ENCODE measurements around the gene HNRNPA3. TPM values are rescaled to one million over a fixed set of nuclear protein-coding genes. Genes with fewer than 3 reads are reported as not detected.
"Not testable (repeated sequence)": the region's sequence is repeated elsewhere in the genome, so short reads cannot be mapped to it uniquely, and the experiment has no call there.

HNRNPA3 gene
- total RNA-seq, 1 donor, result 38.0 TPM

DNA sequence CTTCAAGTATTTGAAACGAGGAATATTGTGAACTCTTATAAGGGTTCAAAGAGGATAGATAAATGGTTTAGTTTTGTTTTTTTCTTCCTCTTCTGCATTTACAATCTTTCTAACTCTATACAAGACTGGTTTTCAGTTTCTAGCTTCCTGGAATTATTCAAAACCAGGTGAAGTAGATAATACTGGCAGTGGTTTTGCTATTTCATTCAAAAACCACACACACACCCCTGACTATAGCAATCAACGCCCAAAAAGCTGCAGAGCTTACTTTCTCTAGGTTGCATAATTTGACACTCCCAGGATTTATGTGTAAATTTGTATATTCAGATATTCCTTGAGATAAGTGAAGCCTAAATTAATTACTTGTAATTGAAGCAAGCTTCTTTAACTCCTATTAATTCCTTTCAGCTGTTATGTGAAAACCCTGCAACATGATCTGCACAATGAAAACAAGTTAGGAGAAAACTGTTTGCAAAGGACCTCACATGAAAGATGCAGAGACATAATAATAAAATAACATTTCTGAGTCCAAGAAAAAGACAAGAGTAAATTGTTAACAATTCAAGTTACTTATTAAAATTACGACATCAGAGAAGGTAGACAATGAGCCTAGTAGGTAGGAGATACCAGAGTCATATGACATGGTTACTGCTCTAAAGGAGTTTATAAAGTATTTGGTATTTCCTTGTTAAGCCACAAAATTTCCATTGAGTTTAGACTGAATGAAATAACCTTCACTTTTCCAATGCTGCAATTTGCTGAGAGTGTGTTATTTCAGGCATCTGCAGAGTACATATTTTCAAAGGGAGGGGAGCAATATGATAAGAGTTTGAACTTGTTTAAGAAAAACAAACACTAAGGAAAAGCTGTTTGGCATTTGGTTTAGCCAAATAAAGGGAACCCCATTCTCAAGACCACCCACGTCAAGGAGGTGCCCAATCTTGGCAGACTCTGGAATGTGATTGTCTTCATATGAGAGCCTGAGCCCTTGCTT is 53.5 kb downstream of the HNRNPA3 start:
- DNase-seq (ENCODE audit: low read depth), result peak; percentile 60
- TF ChIP-seq, protein P1, sequence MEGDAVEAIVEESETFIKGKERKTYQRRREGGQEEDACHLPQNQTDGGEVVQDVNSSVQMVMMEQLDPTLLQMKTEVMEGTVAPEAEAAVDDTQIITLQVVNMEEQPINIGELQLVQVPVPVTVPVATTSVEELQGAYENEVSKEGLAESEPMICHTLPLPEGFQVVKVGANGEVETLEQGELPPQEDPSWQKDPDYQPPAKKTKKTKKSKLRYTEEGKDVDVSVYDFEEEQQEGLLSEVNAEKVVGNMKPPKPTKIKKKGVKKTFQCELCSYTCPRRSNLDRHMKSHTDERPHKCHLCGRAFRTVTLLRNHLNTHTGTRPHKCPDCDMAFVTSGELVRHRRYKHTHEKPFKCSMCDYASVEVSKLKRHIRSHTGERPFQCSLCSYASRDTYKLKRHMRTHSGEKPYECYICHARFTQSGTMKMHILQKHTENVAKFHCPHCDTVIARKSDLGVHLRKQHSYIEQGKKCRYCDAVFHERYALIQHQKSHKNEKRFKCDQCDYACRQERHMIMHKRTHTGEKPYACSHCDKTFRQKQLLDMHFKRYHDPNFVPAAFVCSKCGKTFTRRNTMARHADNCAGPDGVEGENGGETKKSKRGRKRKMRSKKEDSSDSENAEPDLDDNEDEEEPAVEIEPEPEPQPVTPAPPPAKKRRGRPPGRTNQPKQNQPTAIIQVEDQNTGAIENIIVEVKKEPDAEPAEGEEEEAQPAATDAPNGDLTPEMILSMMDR (IDR thresholded peaks at IDR 0.05; ENCODE audit: insufficient read depth, low read depth, low read length), result no peak
- peak overlapping the region; percentile 16 for H3K4me3 ChIP-seq (ENCODE audit: low read depth, low read length)

DNA sequence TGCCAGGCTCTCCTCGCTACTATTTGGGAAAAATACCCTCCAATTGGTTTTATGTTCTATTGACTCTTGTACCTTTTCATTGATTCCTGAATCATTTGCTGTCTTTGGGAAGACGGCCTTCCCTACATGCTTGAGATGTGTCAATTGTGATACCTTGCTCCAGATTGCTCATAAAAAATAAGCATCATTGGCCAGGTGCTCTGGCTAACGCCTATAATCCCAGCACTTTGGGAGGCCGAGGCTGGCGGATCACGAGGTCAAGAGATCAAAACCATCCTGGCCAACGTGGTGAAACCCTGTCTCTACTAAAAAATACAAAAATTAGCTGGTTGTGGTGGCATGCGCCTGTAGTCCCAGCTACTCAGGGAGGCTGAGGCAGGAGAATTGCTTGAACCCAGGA is 54.4 kb downstream of the HNRNPA3 start:
- not testable (repeated sequence) for H3K4me3 ChIP-seq (ENCODE audit: low read depth, low read length); DNase-seq (ENCODE audit: low read depth)

DNA sequence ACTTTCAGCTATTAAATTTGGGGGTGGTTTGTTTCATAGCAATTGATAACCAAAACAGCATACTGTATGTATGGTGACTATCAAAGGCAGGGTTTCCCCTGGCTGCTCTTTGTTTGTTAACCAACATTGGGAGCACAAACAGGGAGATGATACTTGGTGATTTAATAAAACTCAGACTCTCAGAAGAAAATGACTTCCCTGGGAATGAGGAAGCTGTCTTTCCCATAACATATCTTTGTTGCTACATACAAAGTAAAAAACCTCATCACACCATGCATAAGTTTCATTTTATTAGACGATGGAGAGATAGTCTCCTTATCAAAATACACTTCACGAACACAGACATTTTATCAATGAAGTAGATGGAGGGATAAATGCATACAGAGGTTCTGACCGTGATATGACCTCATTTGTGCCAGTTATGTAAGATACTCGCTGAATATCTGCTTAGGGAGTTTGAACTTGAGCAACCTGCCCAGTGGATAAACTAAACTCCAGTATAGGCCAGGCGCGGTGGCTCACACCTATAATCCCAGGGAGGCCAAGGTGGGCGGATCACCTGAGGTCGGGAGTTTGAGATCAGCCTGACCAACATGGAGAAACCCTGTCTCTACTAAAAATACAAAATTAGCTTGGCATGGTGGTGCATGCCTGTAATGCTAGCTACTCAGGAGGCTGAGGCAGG is 55.7 kb downstream of the HNRNPA3 start:
- TF ChIP-seq, protein P1 (IDR thresholded peaks at IDR 0.05; ENCODE audit: insufficient read depth, low read depth, low read length), result no peak
- no peak for DNase-seq (ENCODE audit: low read depth)
- H3K4me3 ChIP-seq (ENCODE audit: low read depth, low read length), result no peak overlapping the region

DNA sequence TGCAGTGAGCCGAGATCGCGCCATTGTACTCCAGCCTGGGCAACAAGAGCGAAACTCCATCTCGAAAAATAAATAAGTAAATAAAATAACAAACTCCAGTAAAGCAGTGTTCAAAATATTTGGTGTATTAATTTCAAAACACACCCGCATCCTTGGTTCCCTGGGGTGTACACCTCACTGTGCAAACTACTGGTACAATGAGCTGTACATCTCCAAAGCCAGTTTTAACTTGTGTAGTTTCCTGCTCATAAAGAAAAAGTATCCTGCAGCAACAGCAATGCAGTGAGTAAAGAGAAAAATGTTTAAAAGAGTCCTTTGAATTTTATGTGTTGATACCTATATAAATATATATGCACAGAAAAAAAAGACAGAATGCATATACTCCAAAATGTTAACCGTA is 56.3 kb downstream of the HNRNPA3 start:
- no peak for DNase-seq (ENCODE audit: low read depth)
- H3K4me3 ChIP-seq (ENCODE audit: low read depth, low read length), result no peak overlapping the region
- TF ChIP-seq, protein P1 (IDR thresholded peaks at IDR 0.05; ENCODE audit: insufficient read depth, low read depth, low read length), result no peak

DNA sequence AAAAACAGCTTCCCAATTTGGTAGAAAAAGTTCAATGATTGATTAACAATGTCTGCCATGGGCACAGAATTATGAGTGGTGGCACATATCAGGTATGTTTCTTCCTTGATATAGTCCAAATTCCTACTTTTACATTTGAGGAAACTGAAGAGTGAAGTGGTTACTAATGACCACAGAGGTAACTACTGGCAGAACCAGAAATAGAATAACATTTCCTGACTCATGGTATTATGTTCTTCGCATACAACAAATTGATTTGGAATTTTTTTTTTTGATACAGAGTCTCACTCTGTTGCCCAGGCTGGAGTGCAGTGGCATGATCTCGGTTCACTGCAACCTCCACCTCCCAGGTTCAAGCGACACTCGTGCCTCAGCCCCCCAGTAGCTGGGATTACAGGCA is 57.9 kb downstream of the HNRNPA3 start:
- TF ChIP-seq, protein P1 (IDR thresholded peaks at IDR 0.05; ENCODE audit: insufficient read depth, low read depth, low read length), result no peak
- no peak overlapping the region for H3K4me3 ChIP-seq (ENCODE audit: low read depth, low read length)
- no peak for DNase-seq (ENCODE audit: low read depth)

DNA sequence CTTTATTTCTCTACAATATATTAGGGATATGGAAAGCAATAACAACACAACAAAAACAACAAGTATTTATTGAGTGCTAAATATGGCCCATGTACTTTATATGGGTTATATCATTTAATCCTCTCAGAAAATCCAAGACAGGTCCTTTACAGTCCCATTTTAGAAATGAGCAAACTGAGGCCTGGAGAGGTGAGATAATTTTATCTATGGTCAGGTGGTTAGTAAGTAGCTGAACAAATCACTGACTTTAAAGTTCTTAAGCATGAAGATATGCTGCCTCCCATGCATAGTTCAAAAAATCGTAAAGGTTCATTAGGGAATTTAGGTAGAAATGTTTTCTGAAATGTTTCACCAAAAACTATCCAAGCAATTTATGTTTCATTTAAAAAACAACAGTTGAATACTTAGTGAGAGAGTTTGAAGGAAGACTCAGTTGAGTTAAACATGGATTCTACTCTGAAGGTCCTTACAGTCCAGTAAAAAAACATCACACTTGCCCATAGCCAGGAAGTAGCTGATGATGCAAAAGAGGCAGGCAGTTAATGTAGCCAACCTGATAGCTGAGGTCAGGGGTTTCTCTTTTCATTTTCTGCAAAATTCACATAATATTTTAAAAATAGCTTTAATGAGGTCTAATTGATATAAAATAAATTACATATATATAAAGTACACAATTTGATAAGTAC is 59.5 kb downstream of the HNRNPA3 start:
- TF ChIP-seq, protein P1 (IDR thresholded peaks at IDR 0.05; ENCODE audit: insufficient read depth, low read depth, low read length), result no peak
- H3K4me3 ChIP-seq (ENCODE audit: low read depth, low read length), result no peak overlapping the region
- DNase-seq (ENCODE audit: low read depth), result no peak

DNA sequence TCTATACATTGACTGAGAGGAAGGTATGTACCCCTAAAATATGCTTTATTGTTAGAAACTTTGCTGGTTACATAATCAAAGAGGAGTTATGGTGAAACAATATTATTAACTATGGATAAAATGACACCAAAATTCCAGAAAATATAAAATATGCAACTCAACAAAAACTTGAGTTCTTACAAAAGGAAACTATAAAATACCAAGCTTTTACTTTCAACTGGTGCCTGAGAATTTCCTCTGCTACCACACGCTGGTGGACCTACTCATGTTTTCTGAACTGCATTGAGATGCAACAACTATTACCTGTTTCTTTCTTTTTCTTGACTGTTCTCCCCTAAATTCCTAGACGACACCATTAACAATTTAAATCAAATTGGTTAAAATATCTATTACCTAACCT is 60.2 kb downstream of the HNRNPA3 start:
- no peak overlapping the region for H3K4me3 ChIP-seq (ENCODE audit: low read depth, low read length)
- TF ChIP-seq, protein P1 (IDR thresholded peaks at IDR 0.05; ENCODE audit: insufficient read depth, low read depth, low read length), result no peak
- no peak for DNase-seq (ENCODE audit: low read depth)
